Right cardiac atrium (tissue), 5 donors: ENCODE data around the gene TMBIM6. TPM values are rescaled to one million over a fixed set of nuclear protein-coding genes. Genes with fewer than 3 reads are reported as not detected.

Experiments
- ATAC-seq, 2 donors: fragments of 200-7000 bp; cut with Tn5 transposase; one replicate each; pipeline versions ENCODE4 v1.8.0 to v1.9.1; 2020; ENCODE audit warnings: moderate library complexity in 2 of 2, mild to moderate bottlenecking in 1 of 2
- DNase-seq, 3 donors: peaks; one replicate each; pipeline ENCODE4 v3.0.0-alpha.2; 2020
- H3K27ac ChIP-seq: one replicate; pipeline ENCODE4 v1.5.1; 2013; ENCODE audit warnings: mild to moderate bottlenecking, low read length, control low read depth, moderate library complexity
- H3K27me3 ChIP-seq: one replicate; pipeline ENCODE4 v1.6.1; 2013; ENCODE audit not compliant: control insufficient read depth, insufficient read depth
- H3K4me1 ChIP-seq: one replicate; pipeline ENCODE4 v1.6.1; 2013; ENCODE audit warnings: low read length; ENCODE audit not compliant: control insufficient read depth, insufficient read depth
- H3K4me3 ChIP-seq: one replicate; pipeline ENCODE4 v1.5.1; 2013; ENCODE audit warnings: low read length, control low read depth
- H3K9me3 ChIP-seq: one replicate; pipeline ENCODE4 v1.6.1; 2013; ENCODE audit warnings: low read length; ENCODE audit not compliant: control insufficient read depth
- WGBS: extraction: QIAGEN DNeasy Blood & Tissue Kit; methylation state at CpG from one replicate; pipeline ENCODE4 v1.1.7; 2013; 5-methylcytosine and 5-hydroxymethylcytosine counted together
- intact Hi-C, 4 donors: fragments of 100-400 bp; cut with DNase I; formaldehyde crosslinking; loops; one replicate each; pipeline versions ENCODE4 v1.11.0 to v1.14.0; 2022 to 2023
- long read RNA-seq, 4 donors: library from polyadenylated mRNA; unstranded; transcript quantifications; one replicate each; pipeline ENCODE4 v2.0.0, GENCODE V29; 2020 to 2021
- polyA plus RNA-seq: library from polyadenylated mRNA; stranded (reverse); fragments of 200-250 nt; gene quantifications from one replicate; pipeline ENCODE4 v1.2.3, GENCODE V29; 2013
- total RNA-seq, 4 donors: library from RNA; stranded (reverse); fragmentation: NEBNext Ultra II Directional; extraction: Animal tissue kit (Norgen Biotek cat#: 25700); gene quantifications; one replicate each; pipeline ENCODE4 v1.2.1, GENCODE V29; 2021
- donor health status: healthy with polysubstance abuse.
- donor health status: DM: no; HTN: yes; CAD: no.
- donor health status: DM: no; HTN: no; CAD: no.
- donor health status: DM: no; HTN: yes; CAD: no; lungs with severe emphysema.
- donor health status: DM: yes; HTN: yes; CAD: no.

The TMBIM6 gene
- total RNA-seq (100 to 1,000 TPM; 216 to 254 (median 247) TPM), polyA plus RNA-seq (159 TPM)
- long read RNA-seq, donor 1, transcript TMBIM6-201 (10 exons, 2,836 nt): major isoform, 127 of 220 reads
- long read RNA-seq, donor 1, transcript TMBIM6-202 (9 exons, 2,598 nt): minor isoform, 41 of 220 reads
- long read RNA-seq, donor 1, partial matches to known transcripts: 13 of 220 reads
- long read RNA-seq, donor 1, other reads (novel, unspliced or antisense): 31 of 220 reads
- long read RNA-seq, donor 2, transcript TMBIM6-202 (9 exons, 2,598 nt): minor isoform, 5 of 80 reads
- long read RNA-seq, donor 2, transcript TMBIM6-201 (10 exons, 2,836 nt): major isoform, 61 of 80 reads
- long read RNA-seq, donor 2, partial matches to known transcripts: 2 of 80 reads
- long read RNA-seq, donor 2, other reads (novel, unspliced or antisense): 10 of 80 reads
- long read RNA-seq, donor 3, transcript TMBIM6-201 (10 exons, 2,836 nt): major isoform, 215 of 425 reads
- long read RNA-seq, donor 3, transcript TMBIM6-202 (9 exons, 2,598 nt): minor isoform, 149 of 425 reads
- long read RNA-seq, donor 3, partial matches to known transcripts: 23 of 425 reads
- long read RNA-seq, donor 3, other reads (novel, unspliced or antisense): 30 of 425 reads
- long read RNA-seq, donor 4, transcript TMBIM6-202 (9 exons, 2,598 nt): minor isoform, 5 of 70 reads
- long read RNA-seq, donor 4, transcript TMBIM6-201 (10 exons, 2,836 nt): major isoform, 49 of 70 reads
- long read RNA-seq, donor 4, partial matches to known transcripts: 4 of 70 reads
- long read RNA-seq, donor 4, other reads (novel, unspliced or antisense): 10 of 70 reads

- peak within 1 kb of the TSS; percentile 94 for H3K27ac ChIP-seq
- 4% methylated on average over 50 of the region's 50 CpGs for WGBS
- intact Hi-C loops: no loop called here
- DNase-seq (peak; percentile 99 to 100 (median 100)), ATAC-seq (peak; percentile 98 to 99)
- H3K4me3 ChIP-seq: peak within 1 kb of the TSS; percentile 79
- H3K9me3 ChIP-seq: no peaks in the 10 kb centered on the region
- H3K27me3 ChIP-seq: no peaks in the 10 kb centered on the region
- H3K4me1 ChIP-seq: peaks cover 3% of the 10 kb centered on the region
These were observed at the start of gene TMBIM6 for GRCh38 chr12:49740930-49741881. TSS of gene TMBIM6 (plus strand) at chr12:49741557. CDS start at chr12:49752494, 10,937 bp downstream.

GRCh38 chr12:49692851-49693250, 48.5 kb upstream of the TMBIM6 start:
- WGBS: 62% methylated on average over 3 of the region's 3 CpGs
- Histone ChIP-seq H3K4me3 (no peak overlapping the region), H3K4me1 (peaks cover 5% of the 10 kb centered on the region), H3K27me3 (no peaks in the 10 kb centered on the region), H3K9me3 (no peaks in the 10 kb centered on the region), H3K27ac (no peak overlapping the region)
- no peak for DNase-seq
- ATAC-seq: no peak
- intact Hi-C loops: no loop called here

GRCh38 chr12:49693931-49694444, 47.4 kb upstream of the TMBIM6 start:
- no peak overlapping the region for H3K4me3 ChIP-seq
- intact Hi-C loops: no loop called here

GRCh38 chr12:49696723-49697122, 44.6 kb upstream of the TMBIM6 start:
- Histone ChIP-seq H3K4me3 (no peak overlapping the region), H3K27me3 (no peaks in the 10 kb centered on the region), H3K9me3 (no peaks in the 10 kb centered on the region), H3K27ac (no peak overlapping the region), H3K4me1 (peaks cover 8% of the 10 kb centered on the region)
- no peak for DNase-seq
- no peak for ATAC-seq
- intact Hi-C loops: no loop called here

More at GRCh38 chr12:49693931-49694444, 47.4 kb upstream of the TMBIM6 start:
- WGBS: 91% methylated on average over 8 of the region's 8 CpGs
- DNase-seq (no peak), ATAC-seq (no peak)
- H3K4me1 ChIP-seq: peaks cover 10% of the 10 kb centered on the region
- no peaks in the 10 kb centered on the region for H3K9me3 ChIP-seq
- H3K27ac ChIP-seq: no peak overlapping the region
- H3K27me3 ChIP-seq: no peaks in the 10 kb centered on the region

- no peaks in the 10 kb centered on the region for H3K27me3 ChIP-seq
- no peak overlapping the region for H3K4me3 ChIP-seq
- intact Hi-C loops: no loop called here
- 69% methylated on average over 4 of the region's 4 CpGs for WGBS
- peaks cover 8% of the 10 kb centered on the region for H3K4me1 ChIP-seq
- DNase-seq (no peak), ATAC-seq (no peak)
- no peaks in the 10 kb centered on the region for H3K9me3 ChIP-seq
- peak overlapping the region; percentile 37 for H3K27ac ChIP-seq
These were observed 43.5 kb upstream of the TMBIM6 start for GRCh38 chr12:49697808-49698207.

GRCh38 chr12:49698619-49699545, 42.5 kb upstream of the TMBIM6 start:
- intact Hi-C loops: no loop called here
- WGBS: 5% methylated on average over 8 of the region's 8 CpGs
- DNase-seq: peak; percentile 58 to 72 (median 62)
- ATAC-seq: peak; percentile 73 to 85
- peaks cover 8% of the 10 kb centered on the region for H3K4me1 ChIP-seq
- peak overlapping the region; percentile 53 for H3K27ac ChIP-seq
- no peaks in the 10 kb centered on the region for H3K27me3 ChIP-seq
- H3K4me3 ChIP-seq: peak overlapping the region; percentile 36
- no peaks in the 10 kb centered on the region for H3K9me3 ChIP-seq

- ATAC-seq (no peak), DNase-seq (no peak)
- H3K4me1 ChIP-seq: peaks cover 12% of the 10 kb centered on the region
- no peak overlapping the region for H3K27ac ChIP-seq
- H3K4me3 ChIP-seq: no peak overlapping the region
- WGBS: 94% methylated on average over 3 of the region's 3 CpGs
- H3K27me3 ChIP-seq: no peaks in the 10 kb centered on the region
- intact Hi-C loops: no loop called here
- H3K9me3 ChIP-seq: no peaks in the 10 kb centered on the region
These were observed 39.3 kb upstream of the TMBIM6 start for GRCh38 chr12:49702009-49702408.

- Histone ChIP-seq H3K4me3 (no peak overlapping the region), H3K27me3 (no peaks in the 10 kb centered on the region), H3K9me3 (no peaks in the 10 kb centered on the region), H3K27ac (peak overlapping the region; percentile 36), H3K4me1 (peaks cover 9% of the 10 kb centered on the region)
- DNase-seq (no peak), ATAC-seq (no peak)
- intact Hi-C loops: no loop called here
These were observed 38.6 kb upstream of the TMBIM6 start for GRCh38 chr12:49702676-49703215.

GRCh38 chr12:49703647-49704137, 37.7 kb upstream of the TMBIM6 start:
- no peaks in the 10 kb centered on the region for H3K27me3 ChIP-seq
- H3K4me3 ChIP-seq: no peak overlapping the region
- H3K4me1 ChIP-seq: peaks cover 4% of the 10 kb centered on the region
- no peak for ATAC-seq
- intact Hi-C loops: no loop called here
- DNase-seq: no peak
- no peaks in the 10 kb centered on the region for H3K9me3 ChIP-seq
- WGBS: 63% methylated on average over 3 of the region's 3 CpGs
- H3K27ac ChIP-seq: no peak overlapping the region
